Activated CD8-positive, alpha-beta memory T cell treated with anti-CD3 and anti-CD28 coated beads, Interleukin-2, amount 50 U/mL, for 24 hours (primary cell): ENCODE measurements around the gene ZNF445.
"Not testable (repeated sequence)": the region's sequence is repeated elsewhere in the genome, so short reads cannot be mapped to it uniquely, and the experiment has no call there.

ENCODE experiments used
- DNase-seq: peaks from one replicate; pipeline ENCODE4 v3.0.0-alpha.2; 2020; ENCODE audit errors: extremely low read depth

The ZNF445 gene

DNA sequence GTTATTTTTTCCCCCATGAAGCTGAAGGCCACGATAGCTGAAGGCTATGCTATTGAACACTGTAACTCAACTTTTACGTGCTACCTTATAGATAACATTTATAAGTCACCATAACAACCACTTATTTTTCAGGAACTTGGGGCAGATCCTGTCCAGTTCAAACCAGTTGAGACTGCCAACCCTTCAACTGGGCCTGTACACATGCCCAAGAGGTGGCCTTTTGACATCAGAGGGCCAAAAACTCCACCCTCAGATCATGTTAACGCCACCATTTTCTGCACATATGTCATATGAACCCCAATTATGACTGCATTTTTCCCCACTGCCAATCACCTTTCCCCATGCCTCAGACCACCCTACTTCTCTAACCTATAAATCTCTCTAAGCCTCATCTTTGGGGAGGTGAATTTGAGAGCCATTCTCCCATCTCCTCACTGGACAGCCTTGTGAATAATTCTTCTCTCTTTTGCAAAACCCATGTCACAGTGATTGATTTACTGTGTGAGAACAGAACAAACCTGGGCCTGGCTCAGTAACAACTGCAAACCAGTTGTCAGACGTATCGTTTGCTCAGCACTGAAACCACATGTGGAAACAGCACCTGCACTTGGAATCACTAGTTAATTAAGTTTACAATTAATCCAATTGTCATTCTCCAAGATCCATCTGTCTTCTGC, 42.5 kb downstream of the ZNF445 start:
- no peak for DNase-seq

- DNase-seq = no peak
Observed at GRCh38 chr3:44430466-44430865, 47.0 kb downstream of the ZNF445 start.

GRCh38 chr3:44429459-44429858, 48.0 kb downstream of the ZNF445 start:
- no peak for DNase-seq

DNA sequence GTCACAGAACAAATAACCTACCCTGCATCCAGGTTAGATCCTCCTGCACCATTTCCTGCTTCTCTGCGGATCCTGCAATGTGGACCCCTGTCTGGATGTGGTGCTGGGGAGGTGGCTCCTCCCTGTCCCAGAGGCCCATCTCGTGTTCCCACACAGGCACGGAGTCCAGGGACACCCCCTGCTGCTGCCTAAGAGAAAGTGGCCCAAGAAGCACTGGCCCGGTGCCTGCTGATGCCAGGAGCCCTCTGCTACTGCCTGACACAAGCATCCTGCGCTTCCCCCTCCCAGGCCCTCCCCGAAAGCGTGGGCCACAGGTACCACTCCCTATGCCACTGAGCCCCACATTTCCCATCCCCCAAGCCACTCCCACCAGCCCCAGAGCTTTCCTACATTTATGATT, 48.6 kb downstream of the ZNF445 start:
- DNase-seq = no peak

DNA sequence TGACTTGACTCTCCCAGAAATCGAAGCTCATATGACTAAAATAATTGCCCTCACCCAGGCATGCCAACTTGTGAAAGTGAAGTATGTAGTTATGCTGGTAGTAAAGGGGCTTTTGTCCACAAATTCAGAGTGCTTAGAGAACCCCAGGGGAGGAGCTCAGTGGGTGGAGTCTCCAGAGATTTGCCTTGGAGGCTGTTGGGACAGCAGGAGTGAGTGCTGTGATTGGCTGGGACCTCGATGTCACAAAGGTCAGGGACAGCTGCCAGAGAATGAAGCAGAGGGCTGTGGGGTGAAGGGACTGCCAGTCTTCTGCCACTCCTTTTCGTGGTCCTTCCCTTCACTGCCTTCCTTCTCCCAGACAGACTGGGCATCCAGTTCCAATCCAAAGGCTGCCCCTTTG, 49.8 kb downstream of the ZNF445 start:
- no peak for DNase-seq

- no peak for DNase-seq
Observed at GRCh38 chr3:44424758-44425157, 52.7 kb downstream of the ZNF445 start.

GRCh38 chr3:44421280-44421679, 56.2 kb downstream of the ZNF445 start:
- no peak for DNase-seq

- no peak for DNase-seq
Observed at GRCh38 chr3:44420676-44421075, 56.8 kb downstream of the ZNF445 start.

GRCh38 chr3:44419923-44420650, 57.4 kb downstream of the ZNF445 start:
- DNase-seq = no peak

DNA sequence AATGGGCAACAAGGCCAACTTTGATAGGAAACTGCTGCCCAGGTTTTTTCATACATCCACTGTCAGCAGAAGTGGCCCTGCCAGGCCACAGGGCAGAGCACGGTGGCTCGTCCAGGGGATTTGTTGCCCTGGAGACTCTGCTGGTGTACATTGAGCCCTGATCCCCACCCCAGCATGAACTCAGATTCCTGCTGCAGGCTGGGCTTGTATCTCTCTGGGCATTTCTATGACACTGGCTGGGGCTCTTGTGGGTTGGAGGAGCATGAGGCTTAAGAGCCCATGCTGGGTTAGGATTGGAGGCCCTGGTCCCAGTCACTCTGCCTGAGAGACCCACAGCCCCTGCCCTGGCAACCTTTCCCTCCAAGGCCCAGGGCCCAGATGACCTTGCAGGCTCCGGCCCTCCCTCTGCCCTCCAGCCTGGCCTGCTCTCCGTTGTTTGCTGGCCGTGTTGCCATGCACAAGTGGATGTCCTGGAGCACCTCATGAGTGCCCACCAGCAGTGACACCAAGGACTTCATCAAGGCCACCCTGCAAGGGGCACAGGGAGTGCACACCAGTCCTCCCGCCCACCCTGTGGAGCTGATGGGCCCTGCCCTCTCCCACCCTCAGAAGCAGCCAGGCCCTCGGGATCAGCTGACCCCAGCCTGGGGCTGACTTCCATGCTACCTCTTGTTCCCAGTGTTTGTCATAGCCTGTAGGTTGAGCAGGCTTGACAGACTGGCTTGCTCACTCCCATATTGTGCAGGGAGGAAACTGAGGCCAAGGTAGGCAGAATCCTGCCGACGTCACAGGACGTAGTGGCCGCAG, 58.2 kb downstream of the ZNF445 start:
- no peak for DNase-seq

- no peak for DNase-seq
Observed at GRCh38 chr3:44418549-44418948, 58.9 kb downstream of the ZNF445 start.

DNA sequence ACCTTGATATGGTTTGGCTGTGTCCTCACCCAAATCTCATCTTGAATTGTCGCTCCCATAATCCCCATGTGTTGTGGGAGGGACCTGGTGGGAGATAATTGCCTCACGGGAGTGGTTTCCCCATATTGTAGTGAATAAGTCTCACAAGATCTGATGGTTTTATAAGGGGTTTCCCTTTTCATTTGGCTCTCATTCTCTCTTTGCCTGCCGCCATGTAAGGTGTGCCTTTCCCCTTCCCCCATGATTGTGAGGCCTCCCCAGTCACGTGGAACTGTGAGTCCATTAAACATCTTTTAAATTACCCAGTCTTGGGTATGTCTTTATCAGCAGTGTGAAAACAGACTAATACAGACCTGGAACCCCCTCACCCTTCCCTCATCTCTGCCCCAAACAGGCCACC, 59.4 kb downstream of the ZNF445 start:
- DNase-seq = not testable (repeated sequence)

DNA sequence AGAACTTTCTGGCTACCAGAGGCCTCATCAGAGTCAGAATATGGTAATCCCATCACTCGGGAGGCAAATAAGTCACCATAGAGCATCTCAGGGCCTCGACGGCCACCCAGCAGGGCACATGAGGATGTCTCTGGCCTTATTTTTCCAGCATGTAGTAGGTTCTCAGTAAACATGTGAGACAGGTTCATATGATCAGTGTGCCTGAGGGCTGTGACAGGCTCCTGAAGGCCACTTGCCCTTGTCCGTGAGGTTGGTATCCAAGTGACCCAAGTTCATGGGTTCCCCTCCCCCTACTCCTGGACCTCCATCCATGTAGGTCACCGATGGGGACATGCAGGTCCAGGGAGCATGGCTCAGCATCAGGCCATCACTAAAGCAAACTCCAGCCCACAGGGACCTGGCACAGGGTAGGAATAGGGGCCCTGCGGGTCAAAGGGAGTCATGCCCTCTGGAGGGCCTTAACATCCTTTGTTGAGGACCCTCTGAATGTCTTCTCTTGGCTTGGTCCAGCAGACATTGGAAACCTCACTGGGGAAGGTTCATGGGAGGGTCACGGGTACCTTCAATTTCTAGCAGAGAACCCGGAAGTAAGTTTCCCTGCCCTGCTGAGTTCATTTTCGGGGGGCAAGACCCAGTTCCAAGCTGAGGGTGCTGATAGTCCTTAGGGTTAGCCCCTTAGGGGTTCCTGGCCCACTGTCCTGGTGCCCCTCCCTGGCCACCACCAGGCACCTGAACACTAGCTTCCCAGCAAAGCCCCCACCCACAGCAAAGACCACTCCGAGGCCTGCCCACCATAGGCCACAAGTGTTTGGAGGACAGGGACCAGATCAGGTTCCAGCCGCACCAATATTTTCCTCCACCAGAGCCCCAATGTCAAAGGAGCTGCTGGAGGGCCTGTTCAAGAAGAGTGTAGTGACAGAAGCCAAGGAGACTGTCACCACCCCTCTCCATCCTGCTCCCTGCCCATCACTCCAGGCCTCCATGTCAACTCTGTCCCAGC, 61.1 kb downstream of the ZNF445 start:
- DNase-seq = no peak

DNA sequence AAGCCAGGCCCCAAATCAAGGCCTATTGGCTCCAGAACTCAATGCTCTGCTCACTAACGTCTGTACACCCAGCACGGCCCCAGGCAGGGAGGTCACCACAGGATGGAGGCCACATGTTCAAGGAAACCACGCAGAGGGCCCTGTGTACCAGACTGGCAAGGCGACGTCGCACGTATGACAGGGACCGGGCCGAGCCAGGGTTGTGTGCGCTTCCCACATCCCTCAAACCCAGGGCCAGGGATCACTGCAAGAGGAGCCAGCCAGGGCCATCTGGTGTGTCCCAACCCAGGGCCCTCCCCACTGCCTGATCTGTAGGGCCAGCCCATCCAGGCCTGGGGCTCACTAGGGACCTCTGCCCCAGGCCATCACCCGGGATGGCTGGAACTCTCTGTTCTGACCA, 62.0 kb downstream of the ZNF445 start:
- no peak for DNase-seq

DNA sequence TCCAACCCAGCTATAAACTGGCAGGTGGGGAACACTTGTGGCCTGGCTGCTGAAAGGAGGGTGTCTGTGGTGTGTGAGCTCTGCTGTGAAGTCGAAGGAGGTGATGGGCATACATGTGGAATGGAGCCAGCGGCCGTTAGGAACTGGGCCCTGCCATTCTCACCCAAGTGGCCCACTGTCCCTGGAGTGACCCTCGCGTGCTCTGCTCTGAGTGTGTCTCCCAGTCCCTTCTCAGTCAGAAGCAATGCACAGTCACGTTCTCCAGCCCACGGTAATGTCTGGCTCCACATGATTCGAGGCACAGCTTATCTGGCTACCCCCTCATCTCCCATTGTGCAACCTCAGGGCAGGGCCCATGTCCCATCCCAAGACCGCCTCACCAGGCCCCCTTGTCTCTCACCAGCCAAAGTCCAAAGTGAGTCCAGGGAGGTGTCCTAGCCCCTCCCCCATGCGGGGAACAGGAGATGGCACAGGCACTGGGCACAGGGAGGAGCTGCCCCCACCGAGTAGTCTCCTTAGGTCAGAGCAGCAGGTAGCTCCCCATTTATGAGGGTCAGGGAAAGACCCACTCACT, 62.9 kb downstream of the ZNF445 start:
- DNase-seq = no peak

DNA sequence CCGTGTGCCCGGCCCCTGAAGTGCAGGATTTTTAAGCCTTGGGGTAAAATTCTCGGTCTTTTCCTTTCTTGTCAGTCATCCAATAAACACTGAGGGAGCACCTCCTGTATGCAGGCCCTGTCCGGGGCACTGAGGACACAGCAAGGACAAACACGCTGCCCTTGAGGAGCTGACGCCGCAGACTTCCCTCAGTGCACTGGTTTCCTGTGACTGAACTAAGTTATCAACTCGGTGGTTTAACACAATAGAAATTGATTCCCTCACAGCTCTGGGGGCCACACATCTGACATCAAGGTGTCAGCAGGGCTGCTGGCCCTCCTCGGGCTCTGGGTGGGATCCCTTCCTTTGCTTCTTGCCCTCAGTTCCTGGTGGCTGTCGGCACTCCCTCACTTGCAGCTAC, 65.1 kb downstream of the ZNF445 start:
- DNase-seq = no peak

- no peak for DNase-seq
Observed at GRCh38 chr3:44411031-44411645, 66.3 kb downstream of the ZNF445 start.

DNA sequence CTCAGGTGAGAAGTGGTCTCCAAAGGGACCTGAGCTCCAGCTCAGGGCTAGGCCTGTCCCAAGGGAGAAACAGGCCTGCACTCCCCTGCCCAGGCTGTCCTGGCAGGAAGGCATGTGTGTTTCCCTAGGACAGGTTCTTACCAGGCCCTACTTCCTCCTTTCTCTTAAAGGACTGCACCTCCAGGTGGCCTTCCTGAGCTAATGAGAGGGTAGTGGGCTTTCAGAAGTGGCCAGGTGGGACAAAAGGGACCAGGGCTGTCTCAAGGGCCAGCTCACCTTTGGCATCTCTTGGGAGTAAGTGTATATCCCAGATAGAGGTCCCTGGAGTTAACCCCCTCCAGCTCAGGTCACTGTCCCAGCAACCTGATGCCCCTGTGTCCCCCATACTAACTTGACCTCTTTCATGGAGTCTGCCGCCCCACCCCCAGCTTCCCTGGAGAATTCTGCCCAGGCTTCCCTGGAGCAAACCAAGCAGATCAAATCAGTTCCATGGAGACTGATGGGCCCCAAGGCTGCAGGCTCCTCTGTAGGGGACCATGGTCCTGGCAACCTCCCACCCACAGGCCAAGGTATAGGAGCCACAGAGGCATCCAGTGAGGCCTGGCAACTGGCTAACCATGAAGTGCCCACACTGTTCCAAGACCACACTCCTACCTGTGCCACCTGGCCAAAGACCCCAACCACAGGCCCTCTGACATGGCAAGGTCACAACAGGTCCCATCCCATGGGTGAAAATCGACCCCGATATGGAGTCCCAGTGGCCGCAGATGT, 67.6 kb downstream of the ZNF445 start:
- no peak for DNase-seq

GRCh38 chr3:44402548-44402947, 74.9 kb downstream of the ZNF445 start:
- no peak for DNase-seq

DNA sequence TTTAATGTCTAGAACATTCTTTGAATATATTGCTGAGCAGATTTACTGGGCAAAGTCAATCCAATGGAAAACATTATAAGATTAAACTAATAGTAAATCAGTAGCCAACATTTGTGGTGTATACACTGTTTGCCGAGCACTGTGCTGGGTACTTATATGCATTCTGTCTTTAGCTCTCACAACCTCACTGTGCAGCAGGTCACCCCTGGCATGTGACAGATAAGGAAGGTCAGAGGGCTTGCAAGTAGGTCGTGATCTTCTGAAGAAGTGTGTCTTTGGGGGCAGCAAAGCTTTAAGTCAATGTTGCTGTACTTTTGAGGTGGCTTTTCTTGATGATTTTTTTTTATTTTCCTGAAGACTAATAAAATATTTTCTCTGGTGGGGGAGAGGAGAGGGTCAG, 76.7 kb downstream of the ZNF445 start:
- DNase-seq = no peak
